IPS DF 6.9 (cell line): ENCODE results near the gene OLFML2B.

Experiments used
- DNase-seq: peaks from one replicate; pipeline ENCODE4 v3.0.0-alpha.2; 2013; ENCODE audit warnings: low read depth, low spot score
- H3K27ac ChIP-seq: one replicate; pipeline ENCODE4 v1.5.1; 2013; ENCODE audit warnings: low read length, control low read depth
- H3K27me3 ChIP-seq: 2 replicates; pipeline ENCODE4 v1.6.1; 2013; ENCODE audit warnings: mild to moderate bottlenecking, low read length; ENCODE audit not compliant: control insufficient read depth, insufficient read depth
- H3K36me3 ChIP-seq: 2 replicates; pipeline ENCODE4 v1.6.1; 2013; ENCODE audit warnings: low read length; ENCODE audit not compliant: control insufficient read depth, insufficient read depth
- H3K4me1 ChIP-seq: 2 replicates; pipeline ENCODE4 v1.6.1; 2013; ENCODE audit warnings: low read length; ENCODE audit not compliant: control insufficient read depth, insufficient read depth
- H3K4me3 ChIP-seq: 2 replicates; pipeline ENCODE4 v1.5.1; 2013; ENCODE audit warnings: mild to moderate bottlenecking, low read length
- H3K9me3 ChIP-seq: 2 replicates; pipeline ENCODE4 v1.6.1; 2013; ENCODE audit warnings: low read length, inconsistent platforms; ENCODE audit not compliant: control insufficient read depth, insufficient read depth
- WGBS: extraction: QIAGEN DNeasy Blood & Tissue Kit; methylation state at CpG from one replicate; pipeline ENCODE4 v1.1.7; 2013; ENCODE audit warnings: mixed read lengths, missing lambda C conversion rate; ENCODE audit not compliant: insufficient read length, insufficient coverage; 5-methylcytosine and 5-hydroxymethylcytosine counted together

OLFML2B gene

DNA sequence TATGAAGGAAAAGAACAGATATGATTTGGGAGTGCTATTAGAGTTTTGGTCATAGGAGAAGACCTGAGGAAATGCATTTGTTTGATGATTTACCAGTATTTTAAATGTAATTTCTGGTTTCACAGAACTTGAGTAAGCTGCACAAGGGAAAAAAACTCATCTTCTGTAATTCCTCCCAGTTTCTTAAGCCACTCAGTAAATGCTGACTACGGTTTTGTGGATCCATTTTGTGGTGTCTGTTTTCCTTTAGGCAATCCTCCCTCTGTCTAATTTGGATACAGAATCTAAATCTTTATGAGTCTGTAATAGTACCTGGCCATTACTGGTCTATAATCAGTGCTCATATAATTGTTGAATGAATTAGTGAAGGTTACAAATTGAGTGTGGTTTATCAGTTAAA lies 72.0 kb downstream of the OLFML2B start:
- no peaks in the 10 kb centered on the region for H3K4me1 ChIP-seq
- WGBS = no CpG with 5 or more reads among the region's 1 CpG
- DNase-seq = no peak
- no peaks in the 10 kb centered on the region for H3K9me3 ChIP-seq
- no peak overlapping the region for H3K4me3 ChIP-seq
- H3K27me3 ChIP-seq = no peaks in the 10 kb centered on the region
- no peak overlapping the region for H3K27ac ChIP-seq
- no peaks in the 10 kb centered on the region for H3K36me3 ChIP-seq

DNA sequence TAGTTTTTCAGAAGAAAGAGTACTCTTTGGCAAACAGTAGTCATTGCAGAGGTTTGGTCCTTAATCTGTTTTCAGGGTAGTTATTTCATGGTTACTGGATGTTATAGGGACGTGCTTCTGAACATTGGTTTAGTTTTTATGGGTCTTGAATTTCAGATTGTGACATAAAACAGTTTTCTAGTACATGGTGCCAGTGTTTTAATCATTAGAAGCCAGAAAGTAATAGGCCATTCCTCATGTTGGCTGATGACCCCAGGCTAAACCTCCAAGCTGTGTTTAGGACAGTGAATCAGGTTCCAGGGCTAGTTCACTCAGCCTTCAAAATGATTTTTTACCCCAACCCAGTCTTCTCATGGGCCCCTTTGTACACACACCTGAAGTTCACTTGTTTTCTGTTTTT lies 73.3 kb downstream of the OLFML2B start:
- no peaks in the 10 kb centered on the region for H3K9me3 ChIP-seq
- peaks cover 3% of the 10 kb centered on the region; the same call in 1 of the 2 replicates for H3K4me1 ChIP-seq
- H3K27me3 ChIP-seq = no peaks in the 10 kb centered on the region
- H3K36me3 ChIP-seq = no peaks in the 10 kb centered on the region
- DNase-seq = no peak
- no peak overlapping the region for H3K27ac ChIP-seq
- no peak overlapping the region for H3K4me3 ChIP-seq
- WGBS = no CpG with 5 or more reads among the region's 1 CpG

DNA sequence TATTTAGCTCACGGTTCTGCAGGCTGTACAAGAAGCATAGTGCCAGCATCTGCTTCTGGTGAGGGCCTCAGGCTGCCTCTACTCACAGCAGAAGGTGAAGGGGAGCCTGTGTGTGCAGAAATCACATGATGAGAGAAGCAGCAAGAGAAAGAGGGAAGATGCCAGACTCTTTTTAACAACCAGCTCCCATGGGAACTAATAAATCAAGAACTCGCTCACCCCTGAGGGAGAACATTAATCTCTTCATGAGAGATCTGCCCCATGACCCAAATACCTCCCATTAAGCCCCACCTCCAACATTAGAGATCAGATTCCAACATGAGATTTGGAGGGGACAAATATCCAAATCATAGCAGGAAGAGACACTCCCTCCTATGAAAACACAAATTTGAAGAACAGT lies 74.1 kb downstream of the OLFML2B start:
- Histone ChIP-seq H3K27me3 (no peaks in the 10 kb centered on the region), H3K4me1 (peaks cover 3% of the 10 kb centered on the region; the same call in 1 of the 2 replicates), H3K36me3 (no peaks in the 10 kb centered on the region), H3K4me3 (no peak overlapping the region), H3K9me3 (no peaks in the 10 kb centered on the region), H3K27ac (no peak overlapping the region)
- no CpG with 5 or more reads among the region's 2 CpGs for WGBS
- DNase-seq = no peak

DNA sequence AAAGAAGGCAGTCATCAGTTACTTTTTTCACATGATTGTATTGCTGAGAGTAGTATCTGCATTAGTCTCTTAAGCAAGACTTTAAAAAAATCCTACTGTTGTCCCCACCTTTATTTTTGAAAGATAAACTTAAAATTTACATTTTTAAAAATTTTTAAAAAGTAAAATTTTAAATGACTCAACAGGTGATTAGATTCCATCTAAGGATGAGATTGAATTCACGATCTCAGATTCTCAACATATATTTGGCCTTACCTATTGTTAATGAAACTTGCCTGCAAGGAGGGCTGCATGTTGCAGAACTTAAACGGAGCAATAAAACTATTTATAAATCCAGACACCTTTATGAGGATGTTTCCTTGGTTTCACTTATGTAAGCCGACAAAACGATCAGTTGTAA lies 75.2 kb downstream of the OLFML2B start:
- H3K4me3 ChIP-seq = no peak overlapping the region
- no CpG with 5 or more reads among the region's 4 CpGs for WGBS
- H3K27me3 ChIP-seq = no peaks in the 10 kb centered on the region
- no peaks in the 10 kb centered on the region for H3K36me3 ChIP-seq
- peaks cover 3% of the 10 kb centered on the region; the same call in 1 of the 2 replicates for H3K4me1 ChIP-seq
- no peaks in the 10 kb centered on the region for H3K9me3 ChIP-seq
- H3K27ac ChIP-seq = no peak overlapping the region
- DNase-seq = no peak

DNA sequence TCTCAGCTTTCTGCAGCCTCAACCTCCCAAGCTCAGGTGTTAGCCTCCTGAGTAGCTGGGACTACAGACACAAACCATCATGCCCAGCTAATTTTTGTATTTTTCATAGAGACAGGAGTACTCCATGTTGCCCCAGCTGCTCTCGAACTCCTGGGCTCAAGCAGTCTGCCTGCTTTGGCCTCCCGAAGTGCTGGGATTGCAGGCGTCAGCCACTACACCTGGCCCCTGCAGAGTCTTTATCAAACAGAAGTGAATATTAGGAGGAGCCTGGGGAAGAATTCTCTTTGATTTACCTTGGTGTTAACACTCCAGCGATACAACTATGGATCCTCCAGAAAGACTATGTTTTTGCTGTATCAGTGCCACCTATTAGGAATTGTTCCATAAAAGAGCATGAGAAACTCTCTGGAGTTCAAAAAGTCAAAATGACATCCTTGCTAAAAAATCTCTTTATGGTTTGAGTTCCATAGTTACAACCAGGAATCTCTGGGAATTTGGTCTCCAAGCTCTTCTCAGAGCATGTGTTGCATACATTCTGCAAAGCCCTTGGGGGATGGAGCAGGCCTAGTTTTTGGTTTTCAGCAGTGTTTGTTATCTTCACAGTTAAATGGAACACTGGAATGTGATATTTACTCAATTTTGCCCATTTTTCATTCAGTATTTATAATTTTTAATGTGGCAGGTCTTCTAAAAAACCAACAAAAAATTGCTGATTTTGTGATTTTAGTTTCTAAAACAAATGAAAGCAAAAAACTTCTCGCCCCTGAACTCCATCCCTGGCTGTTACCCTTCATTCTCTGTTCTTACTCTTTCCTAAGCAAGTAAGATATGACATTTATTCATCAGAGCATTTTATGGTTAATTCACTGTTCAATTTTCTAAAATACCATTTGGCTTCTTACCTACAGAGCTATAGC lies 77.3 kb downstream of the OLFML2B start:
- H3K27ac ChIP-seq = no peak overlapping the region
- H3K4me3 ChIP-seq = no peak overlapping the region
- no CpG with 5 or more reads among the region's 5 CpGs for WGBS
- H3K27me3 ChIP-seq = no peaks in the 10 kb centered on the region
- DNase-seq = no peak
- H3K36me3 ChIP-seq = no peaks in the 10 kb centered on the region
- no peaks in the 10 kb centered on the region for H3K9me3 ChIP-seq
- peaks cover 3% of the 10 kb centered on the region; the same call in 1 of the 2 replicates for H3K4me1 ChIP-seq

DNA sequence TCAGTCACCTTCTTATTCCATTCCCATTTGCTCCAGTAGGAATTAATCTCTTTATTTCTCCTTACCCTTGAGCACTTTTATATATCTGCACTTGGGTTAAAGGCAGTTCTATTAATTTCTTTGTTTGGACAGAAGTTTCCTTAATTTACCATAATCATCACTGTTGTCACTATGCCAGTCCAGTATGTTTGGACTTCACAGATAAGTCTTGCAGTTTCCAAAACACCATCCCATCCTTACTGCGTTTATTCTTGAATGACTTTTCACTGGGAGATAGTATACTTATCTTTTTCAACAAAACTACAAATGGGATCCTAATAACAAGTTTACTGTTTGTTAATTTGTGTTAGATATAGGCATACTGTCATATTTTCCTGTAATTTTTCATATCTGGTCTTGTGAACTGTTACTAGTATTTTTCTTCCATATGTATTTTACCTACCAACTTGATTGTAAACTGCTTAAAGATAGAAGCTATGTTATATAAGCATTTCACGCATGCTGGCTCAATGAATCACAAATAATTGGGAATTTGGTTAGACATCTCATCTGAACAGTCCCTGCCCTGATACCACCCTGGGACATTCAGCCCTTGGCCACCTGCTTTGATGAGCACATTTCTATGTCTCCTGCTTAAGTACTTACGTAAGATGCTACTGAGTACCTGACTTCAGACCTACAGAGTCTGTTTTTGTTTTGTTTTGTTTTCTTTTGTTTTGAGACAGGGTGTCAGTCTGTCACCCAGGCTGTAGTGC lies 78.2 kb downstream of the OLFML2B start:
- DNase-seq = no peak
- no CpG with 5 or more reads among the region's 3 CpGs for WGBS
- no peaks in the 10 kb centered on the region for H3K9me3 ChIP-seq
- H3K36me3 ChIP-seq = no peaks in the 10 kb centered on the region
- H3K4me3 ChIP-seq = no peak overlapping the region
- no peak overlapping the region for H3K27ac ChIP-seq
- H3K27me3 ChIP-seq = no peaks in the 10 kb centered on the region
- peaks cover 3% of the 10 kb centered on the region; the same call in 1 of the 2 replicates for H3K4me1 ChIP-seq

DNA sequence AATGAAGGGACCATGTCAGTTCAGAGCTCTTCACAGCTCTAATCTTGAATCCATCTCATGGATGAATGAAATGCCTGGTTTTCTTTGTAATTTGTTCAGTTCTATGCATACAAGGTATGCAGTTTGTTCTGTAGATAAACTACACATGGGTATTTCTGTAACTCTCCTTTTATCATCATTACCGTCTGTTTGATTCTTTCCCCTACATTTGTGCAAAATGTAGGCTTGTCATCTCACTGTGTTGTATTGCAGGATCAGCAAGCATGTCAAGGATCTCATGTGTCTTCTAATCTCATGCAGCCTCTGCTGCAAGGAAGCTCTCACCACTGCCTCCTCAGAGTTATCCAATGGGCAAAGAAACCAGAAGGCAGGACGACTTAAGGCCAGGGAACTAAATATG lies 79.3 kb downstream of the OLFML2B start:
- Histone ChIP-seq H3K4me3 (no peak overlapping the region), H3K27ac (no peak overlapping the region), H3K27me3 (no peaks in the 10 kb centered on the region), H3K9me3 (no peaks in the 10 kb centered on the region), H3K4me1 (peaks cover 3% of the 10 kb centered on the region; the same call in 1 of the 2 replicates), H3K36me3 (no peaks in the 10 kb centered on the region)
- WGBS = no CpG with 5 or more reads among the region's 2 CpGs
- DNase-seq = no peak

DNA sequence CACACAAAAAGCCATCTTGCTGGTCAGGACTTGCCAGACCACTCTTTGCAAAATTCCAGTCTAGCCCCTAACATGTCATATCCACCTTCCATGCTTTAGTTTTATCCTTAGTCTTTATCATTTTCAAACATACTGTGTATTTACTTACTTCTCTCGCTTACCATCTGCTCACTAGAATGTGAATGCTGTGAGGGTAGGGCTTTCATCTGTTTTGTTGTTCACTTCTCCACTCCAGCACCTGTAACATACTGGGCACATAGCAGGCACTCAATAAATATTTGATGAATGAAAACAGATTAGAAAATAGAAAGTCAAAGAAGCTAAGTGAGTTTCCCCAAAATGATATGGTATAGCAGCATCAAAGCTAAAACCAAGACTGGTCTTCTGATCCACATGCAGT lies 79.9 kb downstream of the OLFML2B start:
- H3K9me3 ChIP-seq = no peaks in the 10 kb centered on the region
- no CpG with 5 or more reads among the region's 1 CpG for WGBS
- DNase-seq = no peak
- no peak overlapping the region for H3K27ac ChIP-seq
- no peaks in the 10 kb centered on the region for H3K36me3 ChIP-seq
- H3K4me1 ChIP-seq = peaks cover 3% of the 10 kb centered on the region; the same call in 1 of the 2 replicates
- no peak overlapping the region for H3K4me3 ChIP-seq
- no peaks in the 10 kb centered on the region for H3K27me3 ChIP-seq

DNA sequence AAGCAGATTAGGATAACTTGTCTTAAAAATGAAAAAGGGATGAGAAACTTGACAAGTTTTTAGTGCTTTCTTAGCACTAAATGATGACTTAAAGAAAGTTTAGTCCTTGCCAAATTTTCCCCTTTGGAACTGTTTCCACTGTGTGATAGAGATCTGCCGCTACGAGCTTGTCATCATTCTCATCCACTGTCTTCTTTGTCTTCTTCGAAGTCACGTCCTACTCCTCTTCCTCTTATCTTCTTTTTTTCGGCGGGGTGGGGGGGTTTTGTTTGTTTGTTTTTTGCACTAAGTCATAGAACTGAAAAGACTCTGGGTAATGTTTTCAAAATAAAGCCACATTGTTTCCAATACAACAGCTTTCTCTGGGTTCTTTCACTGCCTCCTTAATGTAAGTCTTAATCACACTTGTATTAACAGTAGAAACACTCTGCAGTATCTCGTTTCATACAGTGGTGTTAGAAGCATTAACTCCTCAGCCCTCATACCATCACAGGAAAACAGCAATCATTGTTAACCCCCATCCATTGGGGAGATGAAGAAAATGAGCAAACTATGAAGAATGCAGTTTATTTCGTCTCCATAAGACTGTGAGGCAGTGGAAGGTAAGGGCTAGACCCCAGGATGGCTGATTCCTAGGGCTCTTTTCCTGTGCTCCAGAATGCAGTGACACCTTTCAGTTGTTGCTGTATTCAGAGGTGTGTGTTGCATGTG lies 81.8 kb downstream of the OLFML2B start:
- no peaks in the 10 kb centered on the region for H3K27me3 ChIP-seq
- H3K36me3 ChIP-seq = no peaks in the 10 kb centered on the region
- H3K4me1 ChIP-seq = peaks cover 3% of the 10 kb centered on the region; the same call in 1 of the 2 replicates
- no peak overlapping the region for H3K27ac ChIP-seq
- whole genome bisulfite sequencing = no CpG with 5 or more reads among the region's 8 CpGs
- no peak overlapping the region for H3K4me3 ChIP-seq
- DNase-seq = no peak
- no peaks in the 10 kb centered on the region for H3K9me3 ChIP-seq
